DOHH2 (cell line): ENCODE results near the gene PSMB4.

Experiments
- H3F3A ChIP-seq: fragments of 200-600 bp; sonication (generic), shearing (Covaris generic); 2 replicates; pipeline ENCODE4 v1.6.0; 2016; ENCODE audit warnings: antibody characterized with exemption, mild to moderate bottlenecking; ENCODE audit not compliant: control insufficient read depth, insufficient read depth
- H3K27ac ChIP-seq: fragments of 200-600 bp; sonication (generic); 2 replicates; pipeline ENCODE4 v1.5.1; 2014; ENCODE audit warnings: low read depth, mild to moderate bottlenecking, low read length, moderate library complexity
- H3K27me3 ChIP-seq: fragments of 200-600 bp; sonication (generic); 2 replicates; pipeline ENCODE4 v1.6.1; 2014; ENCODE audit warnings: mild to moderate bottlenecking, low read length, mixed read lengths; ENCODE audit not compliant: control insufficient read depth
- H3K36me3 ChIP-seq: fragments of 200-600 bp; sonication (generic); 2 replicates; pipeline ENCODE4 v1.6.1; 2014; ENCODE audit warnings: mild to moderate bottlenecking, low read length, moderate library complexity, mixed read lengths; ENCODE audit not compliant: control insufficient read depth
- H3K4me1 ChIP-seq: fragments of 200-600 bp; sonication (generic); 2 replicates; pipeline ENCODE4 v1.6.1; 2014; ENCODE audit warnings: mild to moderate bottlenecking, low read length, mixed read lengths; ENCODE audit not compliant: control insufficient read depth
- H3K4me2 ChIP-seq: fragments of 200-600 bp; sonication (generic); 2 replicates; pipeline ENCODE4 v1.6.0; 2014; ENCODE audit warnings: mild to moderate bottlenecking, low read length, moderate library complexity
- H3K4me3 ChIP-seq: fragments of 200-600 bp; sonication (generic); 2 replicates; pipeline ENCODE4 v1.5.1; 2014; ENCODE audit warnings: mild to moderate bottlenecking, low read length, mixed read lengths
- H3K79me2 ChIP-seq: fragments of 200-600 bp; sonication (generic); 2 replicates; pipeline ENCODE4 v1.6.1; 2014; ENCODE audit warnings: mild to moderate bottlenecking, low read length, mixed read lengths; ENCODE audit not compliant: control insufficient read depth
- H3K9me2 ChIP-seq: fragments of 200-600 bp; sonication (generic); replicated peaks from 2 replicates; pipeline ENCODE4 v1.6.1; 2014; ENCODE audit warnings: mild to moderate bottlenecking, low read length, mixed read lengths; ENCODE audit not compliant: control insufficient read depth
- H3K9me3 ChIP-seq: fragments of 200-600 bp; sonication (generic); 2 replicates; pipeline ENCODE4 v1.6.1; 2014; ENCODE audit warnings: antibody characterized with exemption, low read length, mixed read lengths; ENCODE audit not compliant: control insufficient read depth, insufficient read depth
- H4K20me1 ChIP-seq: fragments of 200-600 bp; sonication (generic); 2 replicates; pipeline ENCODE4 v1.6.0; 2014; ENCODE audit warnings: low read depth, mild to moderate bottlenecking, antibody characterized with exemption, low read length, moderate library complexity; ENCODE audit not compliant: control insufficient read depth, insufficient read depth
- CTCF ChIP-seq: fragments of 200-600 bp; sonication (generic); IDR thresholded peaks from one replicate; pipeline ENCODE4 v1.5.1; 2014; ENCODE audit warnings: antibody characterized with exemption, mild to moderate bottlenecking, low read depth, low read length; ENCODE audit not compliant: poor library complexity, severe bottlenecking
- EZH2phosphoT487 ChIP-seq: fragments of 200-600 bp; sonication (generic); IDR thresholded peaks from 2 replicates; pipeline ENCODE4 v1.6.1; 2017; ENCODE audit warnings: borderline replicate concordance, mild to moderate bottlenecking, antibody characterized with exemption, low read length, moderate library complexity, mixed read lengths

The PSMB4 gene

GRCh38 chr1:151369302-151369610, 30.1 kb upstream of the PSMB4 start:
- TF ChIP-seq CTCF (no peak), EZH2phosphoT487 (no peak)
- Histone ChIP-seq H3K27me3 (no peaks in the 10 kb centered on the region), H3F3A (no peaks in the 10 kb centered on the region), H3K4me1 (no peaks in the 10 kb centered on the region), H3K4me2 (no peak overlapping the region), H3K36me3 (no peaks in the 10 kb centered on the region), H3K9me3 (no peaks in the 10 kb centered on the region), H3K9me2 (no peaks in the 10 kb centered on the region), H3K27ac (no peak overlapping the region), H3K4me3 (no peak overlapping the region), H3K79me2 (no peaks in the 10 kb centered on the region), H4K20me1 (no peaks in the 10 kb centered on the region)

- no peaks in the 10 kb centered on the region for H3K79me2 ChIP-seq
- no peak for TF ChIP-seq EZH2phosphoT487
- no peak for TF ChIP-seq CTCF
- H3K4me2 ChIP-seq, result no peak overlapping the region
These were observed 29.7 kb upstream of the PSMB4 start for GRCh38 chr1:151369621-151370048.

GRCh38 chr1:151370211-151370911, 29.0 kb upstream of the PSMB4 start:
- H3K4me3 ChIP-seq, result no peak overlapping the region

More at GRCh38 chr1:151369621-151370048, 29.7 kb upstream of the PSMB4 start:
- Histone ChIP-seq H3F3A (no peaks in the 10 kb centered on the region), H3K9me3 (no peaks in the 10 kb centered on the region), H3K9me2 (no peaks in the 10 kb centered on the region), H3K27ac (no peak overlapping the region), H3K27me3 (no peaks in the 10 kb centered on the region), H4K20me1 (no peaks in the 10 kb centered on the region), H3K4me3 (no peak overlapping the region), H3K36me3 (no peaks in the 10 kb centered on the region), H3K4me1 (no peaks in the 10 kb centered on the region)

More at GRCh38 chr1:151370211-151370911, 29.0 kb upstream of the PSMB4 start:
- H3K9me2 ChIP-seq, result no peaks in the 10 kb centered on the region
- H3K27me3 ChIP-seq, result no peaks in the 10 kb centered on the region
- no peaks in the 10 kb centered on the region for H3K36me3 ChIP-seq
- no peaks in the 10 kb centered on the region for H3K4me1 ChIP-seq
- H3F3A ChIP-seq, result no peaks in the 10 kb centered on the region
- H3K4me2 ChIP-seq, result no peak overlapping the region
- no peaks in the 10 kb centered on the region for H3K9me3 ChIP-seq
- H3K79me2 ChIP-seq, result no peaks in the 10 kb centered on the region
- H3K27ac ChIP-seq, result no peak overlapping the region
- no peaks in the 10 kb centered on the region for H4K20me1 ChIP-seq
- TF ChIP-seq EZH2phosphoT487, result no peak
- TF ChIP-seq CTCF, result no peak
